Measurements from ENCODE around the gene LSM14B.

- no peak for TF ChIP-seq POLR2AphosphoS5 (IDR thresholded peaks at IDR 0.05; ENCODE audit: borderline replicate concordance, low read depth, low read length)
- TF ChIP-seq EZH2 (IDR thresholded peaks at IDR 0.05), result no peak
Observed at GRCh38 chr20:62170536-62170935, 48.3 kb downstream of the LSM14B start.

Measured in SK-N-MC (cell line).